SH-SY5Y (cell line): ENCODE data around the gene POC1B.

ENCODE experiments used
- GATA2 ChIP-seq: IDR thresholded peaks from 2 replicates; pipeline ENCODE4 v1.6.1; 2011; ENCODE audit warnings: mild to moderate bottlenecking, low read depth, low read length
- GATA3 ChIP-seq: IDR thresholded peaks from 2 replicates; pipeline ENCODE4 v1.6.1; 2011; ENCODE audit warnings: low read depth, mild to moderate bottlenecking, low read length, moderate library complexity

DNA sequence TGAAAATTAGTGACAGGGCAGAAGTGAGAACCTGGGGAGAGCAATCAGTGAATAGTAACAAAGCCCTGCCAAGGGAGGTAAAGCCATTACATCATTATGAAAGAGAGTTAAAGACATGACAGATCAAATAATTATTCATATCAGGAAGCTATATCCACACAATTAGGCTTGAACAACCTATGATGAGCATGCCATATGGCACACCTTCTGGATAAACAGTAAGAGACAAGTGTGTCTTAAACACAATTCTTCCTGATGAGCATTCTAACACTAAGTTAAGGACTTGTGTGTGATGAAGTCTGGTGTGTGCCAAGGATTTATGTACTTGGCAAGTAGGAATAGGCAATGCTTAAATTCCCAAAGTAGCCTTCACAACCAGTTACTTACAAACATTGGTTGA is 77.3 kb downstream of the POC1B start:
- no peak for TF ChIP-seq GATA3
- no peak for TF ChIP-seq GATA2
